Breast epithelium (tissue), 4 donors: ENCODE data around the gene TMPRSS13. TPM values are rescaled to one million over a fixed set of nuclear protein-coding genes. Genes with fewer than 3 reads are reported as not detected.

ENCODE experiments used
- DNase-seq, 2 donors: peaks; one replicate each; pipeline ENCODE4 v3.0.0-alpha.2; 2019; ENCODE audit warnings: low spot score in 2 of 2
- H3K27ac ChIP-seq, 2 donors: fragments of 200-600 bp; sonication (generic) in 1 of 2; one replicate each; pipeline ENCODE4 v1.5.1; 2016 to 2019; ENCODE audit warnings: mild to moderate bottlenecking in 1 of 2
- H3K27me3 ChIP-seq, 2 donors: fragments of 200-600 bp; sonication (generic) in 1 of 2; one replicate each; pipeline versions ENCODE4 v1.5.1 to v1.6.0; 2017 to 2019; ENCODE audit warnings: control low read depth in 1 of 2, mild to moderate bottlenecking in 1 of 2
- H3K36me3 ChIP-seq: fragments of 200-600 bp; one replicate; pipeline ENCODE4 v1.5.1; 2019
- H3K4me1 ChIP-seq, 2 donors: fragments of 200-600 bp; sonication (generic); one replicate each; pipeline ENCODE4 v1.5.1; 2016 to 2019; ENCODE audit warnings: control low read depth in 1 of 2
- H3K4me3 ChIP-seq, 3 donors: fragments of 200-600 bp; sonication (generic); 1 replicate in 2 of 3; 2 replicates in 1 of 3; pipeline ENCODE4 v1.5.1; 2016 to 2019; ENCODE audit warnings: mild to moderate bottlenecking in 3 of 3, moderate library complexity in 2 of 3
- H3K9me3 ChIP-seq, 2 donors: fragments of 200-600 bp; sonication (generic) in 1 of 2; one replicate each; pipeline ENCODE4 v1.5.1; 2016 to 2019; ENCODE audit warnings: control low read depth in 1 of 2
- POLR2A ChIP-seq: fragments of 450-650 bp; IDR thresholded peaks from one replicate; pipeline ENCODE4 v1.6.1; 2016; ENCODE audit warnings: antibody characterized with exemption, mild to moderate bottlenecking, moderate library complexity
- POLR2AphosphoS5 ChIP-seq, 3 donors: sonication (generic); formaldehyde crosslinking; IDR thresholded peaks; one replicate each; pipeline ENCODE4 v1.6.1; 2017; ENCODE audit warnings: antibody characterized with exemption in 3 of 3
- intact Hi-C: fragments of 100-400 bp; cut with DNase I; formaldehyde crosslinking; loops from one replicate; pipeline ENCODE4 v1.15.1; 2023; ENCODE audit warnings: low total_unique reads
- total RNA-seq, 3 donors: library from RNA; depleted of rRNA; stranded (reverse); fragments of >200 nt; gene quantifications; one replicate each; pipeline ENCODE4 v1.1.0, GENCODE V29; 2016
- TF ChIP-seq, protein P1 (sequence below), 3 donors: fragments of 450-650 bp; IDR thresholded peaks; one replicate each; pipeline ENCODE4 v1.5.1; 2016 to 2017; ENCODE audit warnings: antibody characterized with exemption in 3 of 3, mild to moderate bottlenecking in 3 of 3, moderate library complexity in 3 of 3

TMPRSS13 gene
- total RNA-seq, 3 donors from 2014 or later = 0.32 to 34.0 (median 12.5) TPM

DNA sequence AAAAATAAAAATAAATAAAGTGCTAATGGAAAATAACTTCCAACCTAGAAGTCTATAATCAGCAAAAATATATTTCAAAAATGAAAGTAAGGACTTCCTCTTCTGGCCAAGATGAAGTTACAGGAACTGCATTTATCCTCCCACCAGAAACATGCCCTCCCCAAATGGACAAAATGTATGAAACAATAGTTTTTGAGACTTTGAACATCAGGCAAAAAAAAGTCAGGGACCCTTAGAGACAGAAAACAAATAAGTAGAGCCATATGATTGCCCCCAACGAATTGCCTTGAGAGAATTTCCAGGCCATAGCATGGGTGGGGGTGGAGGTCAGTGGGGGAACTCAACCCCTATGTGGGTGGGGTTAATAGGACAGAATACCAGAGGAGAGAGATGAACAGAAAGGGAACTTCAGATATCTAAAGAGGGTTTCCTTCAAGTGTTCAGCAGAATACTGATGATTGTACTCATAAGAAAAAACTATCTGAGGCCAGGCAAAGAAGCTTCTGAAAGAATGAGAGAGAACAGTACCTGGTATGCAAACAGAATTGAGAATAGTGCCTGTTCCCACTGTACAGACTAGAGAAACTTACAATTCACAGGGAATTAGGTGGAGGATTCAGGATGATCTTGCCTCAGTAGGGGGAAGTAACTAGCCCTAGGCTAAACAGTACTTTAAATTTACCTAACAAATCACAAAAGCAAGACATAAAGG, 30.4 kb upstream of the TMPRSS13 start:
- Histone ChIP-seq H3K9me3 (no peaks in the 10 kb centered on the region), H3K27ac (no peak overlapping the region), H3K27me3 (no peaks in the 10 kb centered on the region), H3K36me3 (no peaks in the 10 kb centered on the region), H3K4me1 (no peaks in the 10 kb centered on the region), H3K4me3 (no peak overlapping the region)
- intact Hi-C loops = no loop called here
- no peak for DNase-seq
- no peak for TF ChIP-seq POLR2A
- TF ChIP-seq, protein P1, sequence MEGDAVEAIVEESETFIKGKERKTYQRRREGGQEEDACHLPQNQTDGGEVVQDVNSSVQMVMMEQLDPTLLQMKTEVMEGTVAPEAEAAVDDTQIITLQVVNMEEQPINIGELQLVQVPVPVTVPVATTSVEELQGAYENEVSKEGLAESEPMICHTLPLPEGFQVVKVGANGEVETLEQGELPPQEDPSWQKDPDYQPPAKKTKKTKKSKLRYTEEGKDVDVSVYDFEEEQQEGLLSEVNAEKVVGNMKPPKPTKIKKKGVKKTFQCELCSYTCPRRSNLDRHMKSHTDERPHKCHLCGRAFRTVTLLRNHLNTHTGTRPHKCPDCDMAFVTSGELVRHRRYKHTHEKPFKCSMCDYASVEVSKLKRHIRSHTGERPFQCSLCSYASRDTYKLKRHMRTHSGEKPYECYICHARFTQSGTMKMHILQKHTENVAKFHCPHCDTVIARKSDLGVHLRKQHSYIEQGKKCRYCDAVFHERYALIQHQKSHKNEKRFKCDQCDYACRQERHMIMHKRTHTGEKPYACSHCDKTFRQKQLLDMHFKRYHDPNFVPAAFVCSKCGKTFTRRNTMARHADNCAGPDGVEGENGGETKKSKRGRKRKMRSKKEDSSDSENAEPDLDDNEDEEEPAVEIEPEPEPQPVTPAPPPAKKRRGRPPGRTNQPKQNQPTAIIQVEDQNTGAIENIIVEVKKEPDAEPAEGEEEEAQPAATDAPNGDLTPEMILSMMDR (IDR thresholded peaks at IDR 0.05) = no peak

DNA sequence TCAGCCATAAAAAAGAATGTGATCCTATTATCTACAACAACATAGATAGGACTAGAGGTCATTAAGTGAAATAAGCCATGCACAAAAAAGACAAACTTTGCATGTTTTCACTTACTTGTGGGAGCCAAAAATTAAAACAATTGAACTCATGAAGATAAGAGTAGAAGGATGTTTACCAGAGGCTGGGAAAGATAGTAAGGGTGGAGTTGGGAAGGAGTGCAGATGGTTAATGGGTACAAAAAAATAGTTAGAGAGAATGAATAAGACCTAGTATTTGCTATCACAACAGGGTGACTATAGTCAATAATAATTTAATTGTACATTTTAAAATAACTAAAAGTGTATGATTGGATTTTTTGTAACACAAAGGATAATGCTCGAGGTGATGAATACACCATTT, 29.7 kb upstream of the TMPRSS13 start:
- Histone ChIP-seq H3K4me1 (no peaks in the 10 kb centered on the region), H3K4me3 (no peak overlapping the region), H3K9me3 (no peaks in the 10 kb centered on the region), H3K36me3 (no peaks in the 10 kb centered on the region), H3K27me3 (no peaks in the 10 kb centered on the region), H3K27ac (no peak overlapping the region)
- no peak for DNase-seq
- intact Hi-C loops = no loop called here
- TF ChIP-seq POLR2A (no peak), POLR2AphosphoS5 (IDR thresholded peaks at IDR 0.05) (no peak)
- TF ChIP-seq, protein P1 (IDR thresholded peaks at IDR 0.05) = no peak

DNA sequence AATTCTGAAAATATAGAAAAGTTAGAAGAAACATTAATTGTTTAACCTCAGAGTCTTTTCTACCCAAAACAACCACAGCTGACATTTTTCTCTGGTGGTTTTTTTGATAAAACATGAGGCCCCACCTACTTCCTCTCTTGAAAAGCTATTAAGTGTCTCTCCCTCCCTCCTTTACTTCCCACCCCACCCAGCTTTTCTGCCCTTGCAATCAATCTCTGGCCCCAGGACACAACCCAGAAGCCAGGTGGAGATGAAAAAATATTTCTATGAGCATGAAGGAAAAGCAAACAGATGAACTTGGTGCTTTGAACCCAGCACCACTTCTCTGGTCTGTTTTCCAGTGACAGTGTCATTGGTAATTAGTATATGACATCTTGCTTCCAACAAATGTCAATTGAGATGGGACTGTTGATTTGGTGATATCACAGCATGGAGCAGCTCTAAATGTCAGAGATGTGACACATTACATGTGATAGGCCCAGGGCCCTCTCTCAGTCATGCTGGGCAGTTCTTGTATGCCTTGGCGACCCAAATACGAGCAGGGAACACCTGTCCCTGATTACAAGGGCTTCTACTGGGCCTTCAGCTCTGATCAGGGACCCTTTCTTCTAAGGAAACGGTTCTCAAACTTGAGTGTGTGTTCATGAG, 23.9 kb upstream of the TMPRSS13 start:
- Histone ChIP-seq H3K36me3 (no peaks in the 10 kb centered on the region), H3K9me3 (no peaks in the 10 kb centered on the region), H3K27ac (no peak overlapping the region), H3K27me3 (no peaks in the 10 kb centered on the region), H3K4me1 (no peaks in the 10 kb centered on the region), H3K4me3 (no peak overlapping the region)
- no peak for DNase-seq
- TF ChIP-seq POLR2AphosphoS5 (IDR thresholded peaks at IDR 0.05) (no peak), POLR2A (no peak)
- TF ChIP-seq, protein P1 (IDR thresholded peaks at IDR 0.05) = no peak
- intact Hi-C loops = no loop called here

DNA sequence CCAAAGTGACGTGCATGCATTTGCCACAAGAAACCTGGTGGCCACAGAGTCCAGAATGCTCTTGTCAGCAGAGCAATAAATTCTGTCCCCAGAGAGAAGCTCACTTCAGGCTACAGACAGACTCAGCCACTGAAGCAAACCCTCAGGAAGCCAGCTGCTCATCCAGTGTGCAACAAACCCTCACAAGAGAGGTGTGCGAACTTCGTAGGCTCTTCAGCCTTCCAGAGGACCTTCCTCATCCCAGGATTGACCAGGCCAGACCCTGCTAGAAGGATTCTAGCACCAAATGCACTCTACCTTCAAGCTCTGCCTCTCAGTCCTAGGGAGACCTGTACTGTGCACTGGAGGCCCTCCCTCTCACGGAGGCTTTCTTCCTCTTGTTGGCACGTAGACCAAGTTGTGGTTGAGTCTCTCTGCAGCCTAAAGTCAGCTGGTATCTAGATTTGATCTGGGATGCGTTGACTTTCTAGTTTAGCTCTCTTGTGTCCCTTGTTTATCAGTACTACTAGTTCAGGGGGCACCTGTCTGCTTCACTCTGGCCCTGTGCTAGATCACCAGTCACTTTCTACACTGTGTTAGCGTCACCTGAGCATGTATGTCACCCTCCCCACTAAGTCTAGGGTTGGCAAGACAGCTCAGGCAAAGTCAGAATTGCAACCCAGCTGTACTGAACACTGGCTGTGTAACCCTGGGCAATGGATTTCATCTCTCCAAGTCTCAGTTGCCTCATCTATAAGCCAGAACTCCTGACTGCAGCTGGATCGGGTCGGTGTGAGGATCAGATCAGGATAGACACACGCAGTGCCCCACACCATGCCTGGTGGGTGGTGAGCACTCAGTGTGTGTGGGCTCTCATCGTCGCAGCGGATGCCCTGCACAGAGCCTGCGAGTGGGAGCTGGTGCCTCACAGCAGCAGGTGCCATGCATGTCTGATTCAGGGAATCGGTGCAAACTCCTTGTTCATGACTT, 22.1 kb upstream of the TMPRSS13 start:
- Histone ChIP-seq H3K27ac (no peak overlapping the region), H3K9me3 (no peaks in the 10 kb centered on the region), H3K4me3 (no peak overlapping the region), H3K36me3 (no peaks in the 10 kb centered on the region), H3K27me3 (no peaks in the 10 kb centered on the region), H3K4me1 (no peaks in the 10 kb centered on the region)
- DNase-seq = no peak
- intact Hi-C loops = no loop called here
- TF ChIP-seq POLR2AphosphoS5 (IDR thresholded peaks at IDR 0.05) (no peak), POLR2A (no peak)
- TF ChIP-seq, protein P1 (IDR thresholded peaks at IDR 0.05) = no peak
